Neural cell (in vitro differentiated cells): ENCODE data around the gene ADAMTSL2. TPM values are rescaled to one million over a fixed set of nuclear protein-coding genes. Genes with fewer than 3 reads are reported as not detected.

Source experiments
- H2AFZ ChIP-seq: fragments of 200-600, 300-800 bp; sonication (generic), shearing (Covaris generic); 2 replicates; pipeline ENCODE4 v1.6.0; 2014; ENCODE audit warnings: low read depth, mild to moderate bottlenecking, antibody characterized with exemption, low read length, moderate library complexity
- H3F3A ChIP-seq: fragments of 200-600 bp; shearing (Covaris generic); 2 replicates; pipeline ENCODE4 v1.6.1; 2016; ENCODE audit warnings: mild to moderate bottlenecking, moderate library complexity, mixed read lengths, antibody characterized with exemption, low read length; ENCODE audit not compliant: insufficient read depth, poor library complexity, severe bottlenecking
- H3K27ac ChIP-seq: fragments of 200-600, 300-800 bp; sonication (generic), shearing (Covaris generic); 2 replicates; pipeline ENCODE4 v1.5.1; 2014; ENCODE audit warnings: mild to moderate bottlenecking, low read length, moderate library complexity
- H3K27me3 ChIP-seq: fragments of 300-800, 200-600 bp; sonication (generic), shearing (Covaris generic); 2 replicates; pipeline ENCODE4 v1.6.0; 2014; ENCODE audit warnings: mild to moderate bottlenecking, low read depth, low read length, moderate library complexity; ENCODE audit not compliant: insufficient read depth
- H3K36me3 ChIP-seq: fragments of 300-800, 200-600 bp; sonication (generic), shearing (Covaris generic); 2 replicates; pipeline ENCODE4 v1.5.1; 2014; ENCODE audit warnings: mild to moderate bottlenecking, antibody characterized with exemption, low read length, moderate library complexity; ENCODE audit not compliant: insufficient read depth
- H3K4me2 ChIP-seq: fragments of 300-800, 200-600 bp; sonication (generic), shearing (Covaris generic); 2 replicates; pipeline ENCODE4 v1.6.0; 2014; ENCODE audit warnings: mild to moderate bottlenecking, low read length
- H3K4me3 ChIP-seq: fragments of 300-800, 200-600 bp; sonication (generic), shearing (Covaris generic); 2 replicates; pipeline ENCODE4 v1.5.1; 2014; ENCODE audit warnings: mild to moderate bottlenecking, low read length, moderate library complexity
- H3K79me2 ChIP-seq: fragments of 200-600 bp; shearing (Covaris generic); replicated peaks from 2 replicates; pipeline ENCODE4 v1.6.0; 2014; ENCODE audit warnings: mild to moderate bottlenecking, low read length, moderate library complexity; ENCODE audit not compliant: insufficient read depth
- H3K9ac ChIP-seq: fragments of 300-800, 200-600 bp; sonication (generic), shearing (Covaris generic); 2 replicates; pipeline ENCODE4 v1.6.1; 2016; ENCODE audit warnings: mild to moderate bottlenecking, low read length, mixed read lengths
- H3K9me2 ChIP-seq: fragments of 200-600 bp; shearing (Covaris generic); 2 replicates; pipeline ENCODE4 v1.6.1; 2016; ENCODE audit warnings: mild to moderate bottlenecking, low read length, mixed read lengths; ENCODE audit not compliant: insufficient read depth
- H3K9me3 ChIP-seq: fragments of 200-600, 300-800 bp; sonication (generic), shearing (Covaris generic); 2 replicates; pipeline ENCODE4 v1.6.1; 2016; ENCODE audit warnings: mild to moderate bottlenecking, mixed run types, low read length, moderate library complexity, mixed read lengths
- H4K20me1 ChIP-seq: fragments of 200-600 bp; shearing (Covaris generic); 2 replicates; pipeline ENCODE4 v1.6.1; 2016; ENCODE audit warnings: mild to moderate bottlenecking, mixed run types; ENCODE audit not compliant: insufficient read depth
- CTCF ChIP-seq: fragments of 450-650 bp; IDR thresholded peaks from 2 replicates; pipeline ENCODE4 v1.5.1; 2014; ENCODE audit warnings: antibody characterized with exemption, mild to moderate bottlenecking, moderate library complexity; ENCODE audit not compliant: poor library complexity, severe bottlenecking
- EP300 ChIP-seq: fragments of 450-650 bp; conservative IDR thresholded peaks from 2 replicates; pipeline ENCODE4 v1.6.1; 2014; ENCODE audit warnings: antibody characterized with exemption, mild to moderate bottlenecking, moderate library complexity; ENCODE audit not compliant: poor library complexity, severe bottlenecking
- EZH2 ChIP-seq: fragments of 200-600, 300-800 bp; shearing (Covaris generic), sonication (generic); IDR thresholded peaks from 2 replicates; pipeline ENCODE4 v1.6.1; 2014; ENCODE audit warnings: antibody characterized with exemption, low read length, borderline replicate concordance, mild to moderate bottlenecking; ENCODE audit not compliant: insufficient read depth, poor library complexity, severe bottlenecking
- MXI1 ChIP-seq: fragments of 450-650 bp; conservative IDR thresholded peaks from 2 replicates; pipeline ENCODE4 v1.6.1; 2014; ENCODE audit warnings: antibody characterized with exemption, mild to moderate bottlenecking; ENCODE audit not compliant: poor library complexity, severe bottlenecking
- POLR2AphosphoS5 ChIP-seq: IDR thresholded peaks from 2 replicates; pipeline ENCODE4 v1.6.1; 2012
- RAD21 ChIP-seq: fragments of 450-650 bp; conservative IDR thresholded peaks from 2 replicates; pipeline ENCODE4 v1.6.1; 2014; ENCODE audit warnings: antibody characterized with exemption, mild to moderate bottlenecking, moderate library complexity
- REST ChIP-seq: IDR thresholded peaks from 2 replicates; pipeline ENCODE4 v1.6.1; 2012; ENCODE audit warnings: borderline replicate concordance
- SMC3 ChIP-seq: fragments of 450-650 bp; conservative IDR thresholded peaks from 2 replicates; pipeline ENCODE4 v1.6.1; 2014; ENCODE audit warnings: antibody characterized with exemption, mild to moderate bottlenecking, moderate library complexity; ENCODE audit not compliant: poor library complexity
- TAF1 ChIP-seq: IDR thresholded peaks from 2 replicates; pipeline ENCODE4 v1.6.1; 2012; ENCODE audit warnings: low read depth
- polyA plus RNA-seq: library from polyadenylated mRNA; depleted of rRNA; stranded (reverse); fragments of >200 nt; gene quantifications from 2 replicates; pipeline ENCODE4 v1.2.3, GENCODE V29; 2014

Gene ADAMTSL2
- polyA plus RNA-seq, 1 donor from 2014 or later = 0.85 TPM

- no peak overlapping the region for H2AFZ ChIP-seq
- TF ChIP-seq EZH2 (no peak), SMC3 (no peak), REST (no peak), TAF1 (no peak), MXI1 (no peak), RAD21 (no peak), POLR2AphosphoS5 (no peak), EP300 (no peak), CTCF (no peak)
- H3K36me3 ChIP-seq = no peaks in the 10 kb centered on the region
- no peaks in the 10 kb centered on the region for H4K20me1 ChIP-seq
- H3K9me2 ChIP-seq = no peaks in the 10 kb centered on the region
- no peak overlapping the region for H3K27ac ChIP-seq
- H3K9me3 ChIP-seq = no peaks in the 10 kb centered on the region
- no peaks in the 10 kb centered on the region for H3K79me2 ChIP-seq
- no peak overlapping the region for H3K9ac ChIP-seq
- no peak overlapping the region for H3K4me2 ChIP-seq
- H3K27me3 ChIP-seq = no peaks in the 10 kb centered on the region
- no peaks in the 10 kb centered on the region for H3F3A ChIP-seq
- H3K4me3 ChIP-seq = no peak overlapping the region
These were observed 43.4 kb upstream of the ADAMTSL2 start for GRCh38 chr9:133490865-133491655.

- Histone ChIP-seq H3K4me2 (no peak overlapping the region), H3K9me3 (no peaks in the 10 kb centered on the region), H3K79me2 (no peaks in the 10 kb centered on the region), H2AFZ (no peak overlapping the region), H3K27me3 (no peaks in the 10 kb centered on the region), H3K36me3 (no peaks in the 10 kb centered on the region), H3K27ac (no peak overlapping the region), H3K9me2 (no peaks in the 10 kb centered on the region), H3K4me3 (no peak overlapping the region), H3K9ac (no peak overlapping the region), H4K20me1 (no peaks in the 10 kb centered on the region), H3F3A (no peaks in the 10 kb centered on the region)
- TF ChIP-seq TAF1 = no peak
- no peak for TF ChIP-seq EP300
- no peak for TF ChIP-seq MXI1
- TF ChIP-seq REST = no peak
- TF ChIP-seq POLR2AphosphoS5 = no peak
- TF ChIP-seq CTCF = no peak
- TF ChIP-seq RAD21 = no peak
- no peak for TF ChIP-seq SMC3
- TF ChIP-seq EZH2 = no peak
These were observed 42.9 kb upstream of the ADAMTSL2 start for GRCh38 chr9:133491656-133491925.
